A673 (cell line): Measurements from ENCODE around the gene PLCD1.

Source experiments
- CTCF ChIP-seq: fragments of 300-800, 200-600 bp; sonication (generic); conservative IDR thresholded peaks from 2 replicates; pipeline ENCODE4 v1.5.1; 2017; ENCODE audit warnings: low read depth, mild to moderate bottlenecking, antibody characterized with exemption, low read length, moderate library complexity, mixed read lengths
- EZH2 ChIP-seq: fragments of 200-600 bp; sonication (generic); IDR thresholded peaks from 2 replicates; pipeline ENCODE4 v1.6.1; 2017; ENCODE audit warnings: borderline replicate concordance, low read depth, mild to moderate bottlenecking, mixed read lengths, antibody characterized with exemption, low read length; ENCODE audit not compliant: poor library complexity, severe bottlenecking

- TF ChIP-seq CTCF (no peak), EZH2 (no peak)
Measured at GRCh38 chr3:38046821-38047220, 17.4 kb upstream of the PLCD1 start.
